ENCODE data around the gene OR56A5.

The OR56A5 gene

GRCh38 chr11:5968394-5968793 is at the start of gene OR56A5:
Gene OR56A5 (minus strand): TSS chr11:5968494. CDS start chr11:5968494, 0 bp downstream.
- TF ChIP-seq, protein P1, sequence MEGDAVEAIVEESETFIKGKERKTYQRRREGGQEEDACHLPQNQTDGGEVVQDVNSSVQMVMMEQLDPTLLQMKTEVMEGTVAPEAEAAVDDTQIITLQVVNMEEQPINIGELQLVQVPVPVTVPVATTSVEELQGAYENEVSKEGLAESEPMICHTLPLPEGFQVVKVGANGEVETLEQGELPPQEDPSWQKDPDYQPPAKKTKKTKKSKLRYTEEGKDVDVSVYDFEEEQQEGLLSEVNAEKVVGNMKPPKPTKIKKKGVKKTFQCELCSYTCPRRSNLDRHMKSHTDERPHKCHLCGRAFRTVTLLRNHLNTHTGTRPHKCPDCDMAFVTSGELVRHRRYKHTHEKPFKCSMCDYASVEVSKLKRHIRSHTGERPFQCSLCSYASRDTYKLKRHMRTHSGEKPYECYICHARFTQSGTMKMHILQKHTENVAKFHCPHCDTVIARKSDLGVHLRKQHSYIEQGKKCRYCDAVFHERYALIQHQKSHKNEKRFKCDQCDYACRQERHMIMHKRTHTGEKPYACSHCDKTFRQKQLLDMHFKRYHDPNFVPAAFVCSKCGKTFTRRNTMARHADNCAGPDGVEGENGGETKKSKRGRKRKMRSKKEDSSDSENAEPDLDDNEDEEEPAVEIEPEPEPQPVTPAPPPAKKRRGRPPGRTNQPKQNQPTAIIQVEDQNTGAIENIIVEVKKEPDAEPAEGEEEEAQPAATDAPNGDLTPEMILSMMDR (conservative IDR thresholded peaks at IDR 0.05; ENCODE audit: low read length), result no peak
- DNase-seq (ENCODE audit: low read depth), result no peak
- H3K4me3 ChIP-seq (ENCODE audit: low read length), result no peak within 1 kb of the TSS

GRCh38 chr11:6013042-6013441 is 44.7 kb upstream of the OR56A5 start:
- TF ChIP-seq, protein P1 (conservative IDR thresholded peaks at IDR 0.05; ENCODE audit: low read length), result no peak
- DNase-seq (ENCODE audit: low read depth), result no peak
- H3K4me3 ChIP-seq (ENCODE audit: low read length), result no peak overlapping the region

- no peak overlapping the region for H3K4me3 ChIP-seq (ENCODE audit: low read length)
- TF ChIP-seq, protein P1 (conservative IDR thresholded peaks at IDR 0.05; ENCODE audit: low read length), result no peak
- DNase-seq (ENCODE audit: low read depth), result no peak
These were observed 43.9 kb upstream of the OR56A5 start for GRCh38 chr11:6012035-6012668.

DNA sequence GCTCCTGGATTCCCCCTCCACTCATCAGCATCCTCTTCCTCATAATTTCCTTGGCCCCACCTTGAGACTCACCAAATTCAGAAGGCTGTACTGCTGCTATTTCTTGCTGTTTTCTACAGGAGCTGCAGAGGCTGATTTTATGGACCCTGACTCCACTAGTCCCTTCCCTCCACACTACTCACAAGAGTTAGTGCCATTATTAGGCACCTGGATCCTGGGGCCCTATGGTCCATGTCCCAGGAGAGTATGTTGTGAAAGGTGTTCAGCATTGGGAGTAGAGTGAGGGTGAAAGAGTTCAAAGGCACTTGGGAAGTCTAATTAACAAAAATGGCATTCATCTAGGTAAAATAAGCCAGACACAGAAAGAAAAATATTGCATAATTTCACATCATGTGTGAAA is 38.6 kb upstream of the OR56A5 start, which contains the start of gene OR56A4:
Gene OR56A4, minus strand, starts transcription at position 101 of the 400 bp plus-strand sequence. CDS start 3,954 bp downstream, outside the sequence.
- H3K4me3 ChIP-seq (ENCODE audit: low read length), result no peak within 1 kb of the TSS
- no peak for DNase-seq (ENCODE audit: low read depth)
- TF ChIP-seq, protein P1 (conservative IDR thresholded peaks at IDR 0.05; ENCODE audit: low read length), result no peak

DNA sequence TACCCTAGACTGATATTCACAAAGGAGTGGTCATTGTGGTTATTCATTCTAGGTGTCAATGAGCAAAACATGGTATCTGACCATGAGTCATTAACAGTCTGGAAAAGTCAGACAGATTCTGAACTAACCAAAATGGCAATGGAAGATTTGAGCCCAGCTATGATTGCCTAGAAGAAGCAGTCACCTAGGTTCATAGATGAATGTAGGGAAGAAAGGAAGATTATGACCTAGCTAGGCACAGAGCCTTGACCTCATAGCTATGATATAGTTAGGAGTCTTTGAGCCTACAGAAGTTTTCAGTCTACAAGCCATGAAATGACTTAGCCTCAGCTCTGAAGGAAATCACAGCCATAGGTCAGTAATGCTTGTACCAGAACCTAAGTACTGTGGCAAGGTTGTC is 38.1 kb upstream of the OR56A5 start:
- no peak overlapping the region for H3K4me3 ChIP-seq (ENCODE audit: low read length)
- DNase-seq (ENCODE audit: low read depth), result no peak
- TF ChIP-seq, protein P1 (conservative IDR thresholded peaks at IDR 0.05; ENCODE audit: low read length), result no peak

- H3K4me3 ChIP-seq (ENCODE audit: low read length), result no peak overlapping the region
- TF ChIP-seq, protein P1 (conservative IDR thresholded peaks at IDR 0.05; ENCODE audit: low read length), result no peak
- no peak for DNase-seq (ENCODE audit: low read depth)
These were observed 34.0 kb upstream of the OR56A5 start for GRCh38 chr11:6002202-6002699.

DNA sequence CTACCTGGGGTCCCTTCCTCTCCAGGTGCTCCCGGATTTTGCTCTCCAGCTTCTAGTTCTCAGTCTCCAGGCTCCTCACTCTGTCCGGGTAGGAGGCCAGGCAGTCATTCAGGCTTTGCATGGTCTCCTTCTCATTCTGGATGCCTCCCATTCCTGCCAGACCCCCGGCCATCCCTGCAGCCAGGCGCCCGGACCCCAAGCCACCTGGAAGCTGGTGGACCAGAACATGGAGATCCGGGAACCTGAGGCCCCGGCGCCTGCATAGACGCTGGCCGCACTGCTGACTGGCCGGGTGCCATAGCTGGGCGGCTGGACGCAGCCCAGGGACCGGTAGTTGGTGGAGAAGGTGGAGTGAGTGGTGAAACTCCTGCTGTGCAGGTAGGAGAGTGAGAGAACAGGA is 26.5 kb upstream of the OR56A5 start:
- TF ChIP-seq, protein P1 (conservative IDR thresholded peaks at IDR 0.05; ENCODE audit: low read length), result no peak
- DNase-seq (ENCODE audit: low read depth), result no peak
- H3K4me3 ChIP-seq (ENCODE audit: low read length), result no peak overlapping the region

Measured in AG10803 (cell line).